GM19328 (cell line): Measurements from ENCODE around the gene DLK1.

ENCODE experiments used
- ATAC-seq: cut with Tn5 transposase; IDR thresholded peaks from one replicate; pipeline ENCODE4 v1.9.1; 2021; ENCODE audit warnings: mild to moderate bottlenecking, moderate library complexity; ENCODE audit not compliant: unreplicated experiment

DLK1 gene

GRCh38 chr14:100726550-100727085, at the start of gene DLK1:
Gene DLK1, plus strand, starts transcription at chr14:100726892. Its CDS starts 177 bp downstream, at chr14:100727069.
- no peak for ATAC-seq

GRCh38 chr14:100677152-100677551, 49.5 kb upstream of the DLK1 start:
- ATAC-seq = no peak

GRCh38 chr14:100677554-100678468, 48.9 kb upstream of the DLK1 start:
- no peak for ATAC-seq

GRCh38 chr14:100678469-100678828, 48.2 kb upstream of the DLK1 start:
- ATAC-seq = no peak

- ATAC-seq = no peak
Measured at GRCh38 chr14:100679153-100679552, 47.5 kb upstream of the DLK1 start.

GRCh38 chr14:100679707-100680438, 46.8 kb upstream of the DLK1 start:
- no peak for ATAC-seq

- ATAC-seq = no peak
Measured at GRCh38 chr14:100680439-100681051, 46.1 kb upstream of the DLK1 start.

GRCh38 chr14:100681111-100681510, 45.6 kb upstream of the DLK1 start:
- ATAC-seq = no peak

GRCh38 chr14:100682749-100683148, 43.9 kb upstream of the DLK1 start:
- ATAC-seq = no peak

GRCh38 chr14:100683578-100683977, 43.1 kb upstream of the DLK1 start:
- ATAC-seq = no peak

- ATAC-seq = no peak
Measured at GRCh38 chr14:100684154-100684553, 42.5 kb upstream of the DLK1 start.

GRCh38 chr14:100684961-100685360, 41.7 kb upstream of the DLK1 start:
- ATAC-seq = no peak

- no peak for ATAC-seq
Measured at GRCh38 chr14:100686858-100687257, 39.8 kb upstream of the DLK1 start.

- no peak for ATAC-seq
Measured at GRCh38 chr14:100687386-100687785, 39.3 kb upstream of the DLK1 start.

GRCh38 chr14:100688051-100688450, 38.6 kb upstream of the DLK1 start:
- ATAC-seq = no peak

- no peak for ATAC-seq
Measured at GRCh38 chr14:100688598-100689461, 37.9 kb upstream of the DLK1 start.

- ATAC-seq = no peak
Measured at GRCh38 chr14:100690672-100691071, 36.0 kb upstream of the DLK1 start.

- no peak for ATAC-seq
Measured at GRCh38 chr14:100691395-100692056, 35.2 kb upstream of the DLK1 start.

GRCh38 chr14:100692256-100692655, 34.4 kb upstream of the DLK1 start:
- no peak for ATAC-seq
